GM21447 (cell line): Measurements from ENCODE around the gene EAF1.
"Not testable (repeated sequence)": the region's sequence is repeated elsewhere in the genome, so short reads cannot be mapped to it uniquely, and the experiment has no call there.

Experiments
- ATAC-seq: cut with Tn5 transposase; IDR thresholded peaks from one replicate; pipeline ENCODE4 v1.9.1; 2021; ENCODE audit not compliant: unreplicated experiment

The EAF1 gene

DNA sequence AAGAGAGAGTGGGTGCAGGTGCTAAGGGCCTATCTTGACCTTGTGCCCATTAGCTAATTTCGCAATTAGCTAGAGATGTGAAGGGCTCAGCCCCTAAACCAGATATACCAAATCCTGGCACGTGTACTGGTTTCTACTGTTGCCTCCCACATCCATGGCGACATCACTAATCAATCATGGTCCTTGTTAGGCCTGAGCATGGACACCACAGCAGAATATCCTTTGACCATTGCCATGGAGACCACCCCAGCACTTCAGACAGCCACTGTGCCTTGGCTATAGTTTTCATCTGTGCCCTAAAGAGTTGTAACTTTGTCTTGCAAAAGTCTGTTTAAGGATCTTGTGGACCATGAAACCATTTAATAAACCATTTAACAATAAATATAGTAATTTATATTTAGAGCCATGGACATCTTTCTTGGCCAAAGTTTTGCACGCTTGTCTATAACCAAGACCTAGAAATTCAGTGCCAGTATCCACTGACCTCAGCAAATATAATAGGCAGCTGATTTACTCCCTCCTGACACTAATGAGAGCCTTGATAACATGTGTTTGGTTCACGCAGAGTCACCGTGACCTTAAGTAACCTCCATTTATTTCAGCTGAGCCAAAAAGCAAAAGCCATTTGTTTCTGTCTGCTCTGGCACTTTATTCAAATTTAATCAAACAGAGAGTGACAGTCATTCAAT lies 50.7 kb downstream of the EAF1 start:
- ATAC-seq, result no peak

GRCh38 chr3:15478640-15478979 lies 51.2 kb downstream of the EAF1 start:
- ATAC-seq, result no peak

DNA sequence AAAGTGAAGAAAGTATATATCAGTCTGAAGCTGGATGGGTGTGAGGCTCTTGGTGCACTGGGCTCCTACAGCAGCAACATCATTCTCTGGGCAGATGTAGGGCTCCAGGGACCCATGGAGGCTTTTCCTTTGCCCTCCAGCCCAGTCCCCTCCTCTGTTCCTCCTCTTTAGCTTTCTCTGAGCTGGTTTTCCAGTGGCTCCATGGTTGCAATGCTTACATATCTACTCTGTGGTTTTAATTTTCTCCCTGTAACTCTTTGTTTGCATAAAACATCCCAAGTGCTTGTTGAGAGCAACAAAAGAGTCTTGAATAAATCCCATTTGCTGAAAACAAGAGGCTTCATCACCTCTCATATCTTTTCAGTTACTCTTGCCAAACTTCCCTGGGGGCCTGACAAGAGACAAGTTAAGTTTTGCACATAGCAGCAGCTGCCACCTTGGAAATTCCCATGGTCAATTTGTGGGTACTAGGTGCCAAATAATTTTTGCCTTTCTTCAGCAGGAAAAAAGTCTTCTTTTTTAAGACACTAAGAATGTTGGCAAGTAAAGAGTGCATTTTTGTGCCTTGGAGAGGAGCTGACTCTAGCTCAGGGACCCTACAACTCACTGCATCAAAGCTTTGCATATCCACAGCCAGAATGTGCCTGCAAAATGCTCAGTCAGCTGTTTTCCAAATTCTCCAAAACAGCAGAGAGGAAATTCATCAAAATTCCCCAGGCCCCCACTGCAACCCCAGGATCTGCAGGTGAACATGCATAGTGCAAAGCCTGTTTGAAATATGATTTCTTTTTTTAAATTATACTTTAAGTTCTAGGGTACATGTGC lies 52.2 kb downstream of the EAF1 start:
- ATAC-seq, result no peak

DNA sequence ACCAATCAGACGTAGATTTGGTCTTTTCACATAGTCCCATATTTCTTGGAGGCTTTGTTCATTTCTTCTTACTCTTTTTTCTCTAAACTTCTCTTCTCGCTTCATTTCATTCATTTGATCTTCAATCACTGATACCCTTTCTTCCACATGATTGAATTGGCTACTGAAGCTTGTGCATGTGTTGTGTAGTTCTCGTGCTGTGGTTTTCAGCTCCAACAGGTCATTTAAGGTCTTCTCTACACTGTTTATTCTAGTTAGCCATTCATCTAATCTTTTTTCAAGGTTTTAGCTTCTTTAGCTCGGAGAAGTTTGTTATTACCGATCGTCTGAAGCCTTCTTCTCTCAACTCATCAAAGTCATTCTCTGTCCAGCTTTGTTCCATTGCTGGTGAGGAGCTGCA lies 57.2 kb downstream of the EAF1 start:
- ATAC-seq, result not testable (repeated sequence)

DNA sequence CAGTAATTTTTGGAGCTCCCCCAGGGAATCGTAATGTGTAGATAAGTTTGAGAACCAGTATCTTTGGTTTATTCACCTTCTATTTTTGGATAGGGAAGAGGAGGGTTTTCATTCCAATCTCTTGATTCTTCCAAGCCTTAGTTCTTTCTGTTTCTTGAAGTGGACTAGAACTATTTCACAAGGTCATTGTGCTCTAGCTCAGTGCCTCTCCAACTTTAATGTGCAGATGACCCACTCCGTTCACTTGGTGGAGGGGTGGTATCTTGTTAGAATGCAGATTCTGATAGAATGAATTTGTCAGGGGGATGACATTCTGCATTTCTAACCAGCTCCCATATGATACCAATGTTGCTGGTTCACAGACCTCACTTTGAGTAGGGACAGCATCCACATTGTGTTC lies 58.6 kb downstream of the EAF1 start:
- no peak for ATAC-seq

DNA sequence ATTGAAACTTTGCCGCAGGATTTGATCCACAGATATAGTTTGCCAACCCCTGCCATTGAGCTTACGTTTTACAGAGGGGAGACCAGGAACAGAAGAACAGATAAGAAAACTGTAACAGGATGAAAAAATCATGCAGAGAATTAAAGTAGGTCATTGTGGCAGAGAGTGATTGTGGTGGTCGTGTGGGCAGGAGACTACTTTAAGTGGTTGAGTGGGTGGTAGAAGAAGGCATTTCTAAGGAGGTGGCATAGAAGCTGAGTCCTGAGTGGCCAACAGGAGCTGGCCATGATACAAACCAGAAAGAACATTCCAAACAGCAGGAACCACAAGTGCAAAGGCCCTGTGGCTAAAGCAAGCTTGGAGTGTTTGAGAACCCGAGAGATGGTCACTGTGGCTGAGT lies 59.6 kb downstream of the EAF1 start:
- no peak for ATAC-seq

DNA sequence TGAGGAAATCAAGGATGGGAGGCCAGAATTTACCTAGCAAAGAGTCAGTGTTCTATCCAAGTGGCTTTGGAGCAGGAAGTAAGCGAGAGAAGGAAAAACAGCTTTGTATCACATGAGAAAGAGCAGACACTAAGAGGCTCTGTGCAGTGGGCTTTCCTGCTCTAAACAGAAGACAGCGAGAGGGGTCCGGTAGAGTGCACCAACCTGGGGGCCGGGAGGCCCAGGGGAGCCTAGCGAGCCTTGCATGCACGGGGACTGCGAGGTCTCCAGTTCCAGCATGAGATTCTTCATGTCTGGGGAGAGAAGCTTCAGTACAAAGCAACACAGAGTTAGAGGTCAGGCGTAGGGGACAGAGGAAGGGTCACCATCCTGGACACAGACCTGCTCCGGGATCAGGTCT lies 60.6 kb downstream of the EAF1 start:
- no peak for ATAC-seq

- no peak for ATAC-seq
Measured at GRCh38 chr3:15490158-15490557, 62.8 kb downstream of the EAF1 start.

DNA sequence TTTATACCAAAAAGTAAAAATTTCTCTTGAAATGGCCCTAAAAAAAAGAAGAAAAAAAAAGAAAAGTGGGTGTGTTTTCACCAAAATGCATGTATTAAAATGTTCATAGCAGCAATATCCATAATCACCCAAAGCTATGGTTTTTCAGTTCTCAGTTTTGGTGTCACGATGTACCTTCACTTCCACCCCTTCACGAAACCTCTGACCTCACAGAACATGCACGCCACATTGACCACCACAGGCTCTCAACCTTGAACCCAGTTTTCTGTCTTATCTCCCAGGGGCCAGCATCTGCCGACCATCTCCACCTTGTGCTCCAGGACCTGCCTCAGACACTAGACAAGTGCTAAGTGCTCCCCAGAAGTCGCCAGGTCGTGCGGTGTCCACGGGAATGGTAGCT lies 63.7 kb downstream of the EAF1 start:
- no peak for ATAC-seq
